Endothelial cell of hepatic sinusoid (primary cell): ENCODE results near the gene DDX41.

ENCODE experiments used
- in situ Hi-C: cut with HindIII; loops from 2 replicates; pipeline ENCODE4 v1.10.0; 2017; ENCODE audit warnings: low sequenced_read_pairs

The DDX41 gene

GRCh38 chr5:177515580-177515979 lies 1.2 kb downstream of the DDX41 start:
- in situ Hi-C loops: no loop called here

GRCh38 chr5:177514541-177514940 lies 2.2 kb downstream of the DDX41 start:
- in situ Hi-C loops: loop anchor here (5.0 kb wide), 1 partner anchor 47 kb away; no protein-coding TSS in a partner anchor

DNA sequence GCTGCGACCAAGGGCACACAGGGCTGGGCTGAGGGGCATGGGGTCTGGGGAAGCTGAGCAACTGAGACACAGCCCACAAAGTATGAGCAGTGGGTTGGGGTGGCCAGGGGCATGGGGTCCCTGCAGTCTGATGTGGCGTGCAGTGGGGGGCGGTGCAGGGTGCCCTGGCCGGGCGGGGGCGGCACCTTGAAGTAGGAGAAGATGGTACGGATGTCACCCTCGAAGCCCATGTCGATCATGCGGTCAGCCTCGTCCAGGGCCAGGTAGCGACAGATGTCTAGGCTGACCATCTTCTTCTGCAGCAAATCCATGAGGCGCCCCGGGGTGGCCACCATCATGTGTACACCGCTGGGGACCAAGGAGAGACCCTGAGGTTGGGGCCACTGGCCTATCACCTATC lies 3.3 kb downstream of the DDX41 start:
- in situ Hi-C loops: loop anchor here (5.0 kb wide), 1 partner anchor 46 kb away; no protein-coding TSS in a partner anchor

- in situ Hi-C loops: loop anchor here (5.0 kb wide), 1 partner anchor 46 kb away; no protein-coding TSS in a partner anchor
Measured at GRCh38 chr5:177512736-177513380, 3.9 kb downstream of the DDX41 start.

DNA sequence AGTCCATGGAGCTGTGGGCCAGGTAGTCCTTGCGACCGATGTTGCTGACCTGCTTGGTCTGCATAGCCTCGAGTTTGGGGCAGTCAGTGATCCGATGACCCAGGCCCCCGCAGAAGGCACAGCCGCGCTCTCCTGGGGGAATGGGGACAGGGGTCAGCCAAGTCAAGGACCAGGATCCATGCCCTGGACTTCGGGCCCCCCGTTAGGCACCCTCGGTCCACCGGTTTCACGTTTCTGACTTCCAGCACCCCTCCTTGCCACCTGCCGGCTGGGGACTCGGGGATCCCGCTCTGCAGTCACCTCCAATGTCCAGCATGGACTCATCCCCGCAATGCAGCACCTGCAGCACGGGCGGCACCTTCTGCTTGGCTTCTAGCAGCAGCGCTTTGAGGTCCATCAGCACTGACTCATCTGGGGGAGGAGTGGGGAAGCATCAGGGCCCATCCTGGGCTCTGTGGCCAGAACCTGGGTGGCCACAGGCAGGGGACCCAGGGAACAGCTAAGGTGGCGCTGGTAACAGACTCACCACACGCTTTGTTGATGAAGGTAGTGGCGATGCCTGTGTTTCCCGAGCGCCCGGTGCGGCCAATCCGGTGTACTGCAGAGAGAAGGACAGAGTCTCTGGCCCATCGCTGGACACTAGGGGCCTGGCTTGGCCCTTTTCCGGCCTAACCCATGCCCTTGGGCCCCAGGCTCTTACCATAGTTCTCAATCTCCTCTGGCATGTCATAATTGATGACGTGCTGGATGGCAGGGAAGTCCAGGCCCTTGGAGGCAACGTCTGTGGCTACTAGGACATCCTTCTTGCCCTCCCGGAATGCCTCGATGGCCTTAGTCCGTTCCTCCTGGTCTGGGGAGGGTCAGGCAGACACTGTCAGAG lies 4.7 kb downstream of the DDX41 start:
- in situ Hi-C loops: loop anchor here (5.0 kb wide), 1 partner anchor 45 kb away; no protein-coding TSS in a partner anchor

GRCh38 chr5:177511181-177511580 lies 5.6 kb downstream of the DDX41 start:
- in situ Hi-C loops: loop anchor here (5.0 kb wide), 1 partner anchor 44 kb away; no protein-coding TSS in a partner anchor

GRCh38 chr5:177510567-177511053 lies 6.2 kb downstream of the DDX41 start:
- in situ Hi-C loops: loop anchor here (5.0 kb wide), 1 partner anchor 43 kb away; no protein-coding TSS in a partner anchor

DNA sequence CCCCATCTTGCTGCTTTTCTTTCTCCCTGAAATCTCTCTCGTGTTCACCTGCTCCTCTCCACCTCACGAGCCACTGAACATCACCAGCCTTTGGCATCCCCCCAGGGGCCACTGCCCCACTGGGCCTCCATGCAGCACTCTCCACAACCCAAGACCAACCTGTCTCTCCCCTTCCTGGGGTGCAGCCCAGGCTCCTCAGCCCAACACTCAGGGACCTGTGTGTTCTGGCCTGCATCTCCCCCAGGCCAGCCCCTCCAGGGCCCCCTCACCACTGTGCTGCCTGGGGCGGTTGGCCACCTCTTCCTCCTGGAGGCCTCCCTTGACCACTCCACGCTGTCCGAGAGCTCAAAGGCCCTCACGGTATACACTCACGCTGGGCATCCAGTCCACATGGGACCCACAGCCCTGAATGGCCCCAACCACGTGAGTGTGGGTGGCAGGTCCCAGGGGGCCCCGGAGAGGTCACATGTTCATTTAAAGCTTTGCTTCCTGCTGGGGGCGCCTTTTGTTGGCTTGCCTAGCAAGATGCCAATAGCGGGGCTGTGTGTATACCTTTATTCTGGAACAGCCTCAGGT lies 6.7 kb downstream of the DDX41 start:
- in situ Hi-C loops: loop anchor here (5.0 kb wide), 1 partner anchor 43 kb away; no protein-coding TSS in a partner anchor

DNA sequence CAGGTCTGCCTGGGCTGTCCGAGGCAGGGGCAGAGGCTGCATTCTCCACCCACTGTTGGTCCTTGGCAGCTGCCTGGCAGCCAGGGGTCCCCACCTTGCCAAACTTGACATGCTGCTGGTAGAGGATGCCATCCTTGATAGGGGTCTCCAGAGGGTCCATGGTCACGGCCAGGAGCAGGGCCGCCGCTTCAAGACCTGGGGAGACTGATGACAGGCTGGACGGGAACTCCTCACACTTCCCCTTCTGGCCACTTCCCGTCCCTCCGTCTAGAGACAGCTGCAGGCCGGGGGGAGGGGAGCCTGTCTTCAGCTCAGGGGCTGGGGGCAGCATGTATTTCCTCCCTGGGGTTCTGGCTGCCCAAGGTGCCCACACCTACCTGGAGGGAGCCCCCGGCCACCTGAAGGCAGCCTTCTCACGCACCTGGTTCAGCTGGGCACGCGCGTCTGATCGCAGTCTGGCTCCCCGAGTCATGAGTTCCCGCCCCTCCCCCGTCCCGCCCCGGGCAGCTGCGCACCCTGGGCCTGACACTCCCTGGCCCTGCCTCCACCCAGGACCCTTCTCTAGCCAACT lies 7.3 kb downstream of the DDX41 start, which contains the start of gene DOK3:
DOK3 (minus strand) TSS at position 446 of the 571 bp plus-strand sequence; CDS start at position 160, 286 bp downstream.
- in situ Hi-C loops: no loop called here

GRCh38 chr5:177508837-177509236 lies 7.9 kb downstream of the DDX41 start:
- in situ Hi-C loops: no loop called here

- in situ Hi-C loops: no loop called here
Measured at GRCh38 chr5:177508221-177508611, 8.5 kb downstream of the DDX41 start.

DNA sequence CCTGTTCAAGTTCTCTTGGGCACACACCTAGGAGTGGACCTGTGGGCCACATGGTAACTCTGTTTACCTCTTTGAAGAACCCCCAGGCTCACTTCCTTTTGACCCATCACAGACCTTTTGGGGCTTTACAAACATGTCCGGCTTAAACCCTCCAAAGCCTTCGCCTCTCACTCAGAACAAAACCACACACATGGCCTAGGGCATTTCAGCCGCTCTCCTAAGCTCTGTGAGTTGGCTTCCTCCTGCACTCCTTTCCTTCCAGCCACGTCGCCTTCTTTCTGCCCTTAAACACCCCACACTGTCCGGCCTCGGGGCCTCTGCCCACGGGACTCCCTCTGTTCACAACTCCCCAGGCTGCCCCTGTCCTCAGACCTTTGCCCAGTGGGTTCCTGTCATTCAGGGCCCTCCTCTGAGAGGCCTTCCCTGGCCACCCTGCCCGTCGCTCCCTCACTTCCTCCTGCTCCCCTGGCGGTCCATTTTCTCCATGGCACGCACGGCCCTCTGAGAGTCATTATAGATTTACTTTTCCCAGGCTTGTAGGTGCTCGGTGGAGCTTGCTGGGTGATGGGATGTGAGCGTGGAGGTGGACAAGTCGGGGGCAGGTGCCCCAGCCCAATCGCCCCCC lies 9.1 kb downstream of the DDX41 start:
- in situ Hi-C loops: no loop called here

- in situ Hi-C loops: no loop called here
Measured at GRCh38 chr5:177507165-177507564, 9.6 kb downstream of the DDX41 start.

DNA sequence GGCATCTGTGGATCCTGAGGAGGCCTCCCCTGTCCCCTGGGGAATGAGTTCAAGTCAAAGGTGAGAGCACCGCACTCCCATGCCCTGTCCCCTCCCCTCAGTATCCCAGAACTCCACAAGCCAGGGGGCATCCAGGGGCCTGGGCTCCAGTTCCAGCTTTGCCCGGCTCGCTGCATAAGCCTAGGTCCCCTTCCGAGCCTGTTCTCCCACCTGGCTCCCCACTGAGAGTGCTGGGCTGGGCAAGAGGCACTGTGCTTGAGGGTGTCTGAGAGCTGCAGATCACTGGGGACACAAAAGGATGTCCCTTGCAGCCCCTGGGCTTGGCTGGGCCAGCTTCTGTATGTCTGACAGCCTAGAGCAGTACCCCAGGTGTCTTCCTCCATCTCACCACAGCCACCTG lies 11.7 kb downstream of the DDX41 start:
- in situ Hi-C loops: no loop called here

- in situ Hi-C loops: no loop called here
Measured at GRCh38 chr5:177504086-177505056, 12.4 kb downstream of the DDX41 start.

GRCh38 chr5:177503351-177504085 lies 13.2 kb downstream of the DDX41 start:
- in situ Hi-C loops: no loop called here

GRCh38 chr5:177502886-177503285 lies 13.9 kb downstream of the DDX41 start:
- in situ Hi-C loops: no loop called here

- in situ Hi-C loops: no loop called here
Measured at GRCh38 chr5:177501874-177502678, 14.7 kb downstream of the DDX41 start.
